SK-N-SH (cell line): ENCODE data around the gene SLC9A6. TPM values are rescaled to one million over a fixed set of nuclear protein-coding genes. Genes with fewer than 3 reads are reported as not detected.

Experiments used
- CTCF ChIA-PET: fragments of 300-600, 350-600 bp; formaldehyde crosslinking; extraction: SDS; loops from one replicate; lab custom pipeline; 2021; lab: Yijun Ruan, JAX
- POLR2A ChIA-PET: fragments of 350-600 bp; sonication (Branson Sonifier 250); formaldehyde crosslinking; extraction: SDS; loops from one replicate; lab custom pipeline; 2020; ENCODE audit warnings: antibody characterized with exemption, inconsistent platforms; lab: Yijun Ruan, JAX
- DNase-seq: peaks from one replicate; pipeline ENCODE4 v3.0.0; 2012
- H2AFZ ChIP-seq: fragments of 200-600 bp; sonication (generic); 2 replicates; pipeline ENCODE4 v1.8.1; 2016; ENCODE audit warnings: antibody characterized with exemption, mild to moderate bottlenecking, low read depth
- H3F3A ChIP-seq: fragments of 200-600 bp; sonication (generic); replicated peaks from 2 replicates; pipeline ENCODE3; 2016; ENCODE audit warnings: antibody characterized with exemption, mild to moderate bottlenecking; ENCODE audit not compliant: insufficient read depth
- H3K27ac ChIP-seq, 2 experiments: fragments of 200-500 bp in 1 of 2; fragments of 200-600 bp in 1 of 2; sonication (Bioruptor generic) in 1 of 2; sonication (generic), shearing (Covaris generic) in 1 of 2; 2 replicates each; pipeline versions ENCODE4 v1.5.1 to v1.6.1; 2014 to 2016; ENCODE audit warnings: low read depth in 2 of 2, inconsistent platforms in 1 of 2, low read length in 1 of 2, mild to moderate bottlenecking in 1 of 2, mixed read lengths in 1 of 2
- H3K27me3 ChIP-seq: fragments of 200-600 bp; sonication (generic), shearing (Covaris generic); 2 replicates; pipeline ENCODE4 v1.6.1; 2016; ENCODE audit warnings: mixed run types; ENCODE audit not compliant: insufficient read depth
- H3K36me3 ChIP-seq, 2 experiments: fragments of 200-500 bp in 1 of 2; fragments of 200-600 bp in 1 of 2; sonication (Bioruptor generic) in 1 of 2; sonication (generic) in 1 of 2; replicated peaks in 1 of 2; 2 replicates each; pipeline versions ENCODE3 to v1.5.1; 2014 to 2016; ENCODE audit warnings: low read length in 1 of 2, mild to moderate bottlenecking in 1 of 2; ENCODE audit not compliant: insufficient read depth in 2 of 2, control insufficient read depth in 1 of 2
- H3K4me1 ChIP-seq, 2 experiments: fragments of 200-500 bp in 1 of 2; fragments of 200-600 bp in 1 of 2; sonication (Bioruptor generic) in 1 of 2; sonication (generic), shearing (Covaris generic) in 1 of 2; 2 replicates each; pipeline versions ENCODE4 v1.5.1 to v1.6.1; 2014 to 2016; ENCODE audit warnings: low read depth in 1 of 2, low read length in 1 of 2, mixed run types in 1 of 2; ENCODE audit not compliant: insufficient read depth in 2 of 2, control insufficient read depth in 1 of 2
- H3K4me2 ChIP-seq: fragments of 200-600 bp; sonication (generic), shearing (Covaris generic); 2 replicates; pipeline ENCODE4 v1.6.1; 2017; ENCODE audit warnings: mixed run types
- H3K4me3 ChIP-seq, 2 experiments: fragments of 200-500 bp in 1 of 2; fragments of 200-600 bp in 1 of 2; sonication (Bioruptor generic) in 1 of 2; sonication (generic), shearing (Covaris generic) in 1 of 2; 2 replicates each; pipeline versions ENCODE4 v1.5.1 to v1.8.1; 2014 to 2016; ENCODE audit warnings: low read depth in 2 of 2, inconsistent platforms in 1 of 2, low read length in 1 of 2, mild to moderate bottlenecking in 1 of 2, mixed read lengths in 1 of 2, moderate library complexity in 1 of 2
- H3K79me2 ChIP-seq: fragments of 200-600 bp; sonication (generic); 2 replicates; pipeline ENCODE4 v1.8.1; 2017; ENCODE audit warnings: mild to moderate bottlenecking; ENCODE audit not compliant: insufficient read depth
- H3K9ac ChIP-seq: fragments of 200-600 bp; sonication (generic); 2 replicates; pipeline ENCODE4 v1.6.1; 2017; ENCODE audit warnings: mixed run types
- H3K9me2 ChIP-seq: fragments of 200-600 bp; sonication (generic); 2 replicates; pipeline ENCODE4 v1.6.1; 2017; ENCODE audit warnings: mixed run types
- H3K9me3 ChIP-seq: fragments of 200-600 bp; sonication (generic); 2 replicates; pipeline ENCODE4 v1.6.1; 2017; ENCODE audit warnings: mixed run types, mild to moderate bottlenecking, moderate library complexity
- H4K20me1 ChIP-seq: fragments of 200-600 bp; sonication (generic); 2 replicates; pipeline ENCODE4 v1.6.1; 2017; ENCODE audit warnings: mild to moderate bottlenecking, mixed run types; ENCODE audit not compliant: insufficient read depth
- CHD2 ChIP-seq: fragments of 150-350 bp; IDR thresholded peaks from 2 replicates; pipeline ENCODE4 v1.6.1; 2018; ENCODE audit warnings: low read length; ENCODE audit not compliant: partially characterized antibody
- ELF1 ChIP-seq: IDR thresholded peaks from 2 replicates; pipeline ENCODE4 v1.4.0; 2012
- FOSL2 ChIP-seq: IDR thresholded peaks from 2 replicates; pipeline ENCODE4 v1.4.0; 2012; ENCODE audit warnings: low read depth, mild to moderate bottlenecking, moderate library complexity, borderline replicate concordance
- FOXJ3 ChIP-seq: sonication (generic); formaldehyde crosslinking; IDR thresholded peaks from 2 replicates; pipeline ENCODE4 v1.5.1; 2020; ENCODE audit warnings: mild to moderate bottlenecking, missing genetic modification reagents
- GABPA ChIP-seq: IDR thresholded peaks from 2 replicates; pipeline ENCODE4 v1.4.0; 2012; ENCODE audit warnings: low read depth, mild to moderate bottlenecking
- MEF2A ChIP-seq: IDR thresholded peaks from 2 replicates; pipeline ENCODE4 v1.4.0; 2012; ENCODE audit warnings: low read depth, borderline replicate concordance
- POLR2AphosphoS5 ChIP-seq: IDR thresholded peaks from 2 replicates; pipeline ENCODE4 v1.6.1; 2012; ENCODE audit warnings: low read depth, low read length
- RAD21 ChIP-seq: IDR thresholded peaks from 2 replicates; pipeline ENCODE4 v1.6.1; 2012; ENCODE audit warnings: mild to moderate bottlenecking, low read length
- WGBS: methylation state at CpG from one replicate; pipeline ENCODE4 v1.1.6; 2017; ENCODE audit warnings: low lambda C conversion rate; 5-methylcytosine and 5-hydroxymethylcytosine counted together
- polyA plus RNA-seq, 3 experiments: library from polyadenylated mRNA; depleted of rRNA; stranded (reverse); fragments of >200 nt; gene quantifications; 2 replicates each; pipeline ENCODE4 v1.2.3, GENCODE V29; 2012
- TF ChIP-seq, protein P1 (sequence below): IDR thresholded peaks from 2 replicates; pipeline ENCODE4 v1.4.0; 2012; ENCODE audit warnings: low read depth, borderline replicate concordance
- TF ChIP-seq, protein P2 (sequence below): IDR thresholded peaks from 2 replicates; pipeline ENCODE4 v1.4.0; 2012; ENCODE audit warnings: low read depth

SLC9A6 gene
- polyA plus RNA-seq, 1 of the 3 experiments (the other 2 are of a cell fraction), result 5.0 TPM

- TF ChIP-seq, protein P1, sequence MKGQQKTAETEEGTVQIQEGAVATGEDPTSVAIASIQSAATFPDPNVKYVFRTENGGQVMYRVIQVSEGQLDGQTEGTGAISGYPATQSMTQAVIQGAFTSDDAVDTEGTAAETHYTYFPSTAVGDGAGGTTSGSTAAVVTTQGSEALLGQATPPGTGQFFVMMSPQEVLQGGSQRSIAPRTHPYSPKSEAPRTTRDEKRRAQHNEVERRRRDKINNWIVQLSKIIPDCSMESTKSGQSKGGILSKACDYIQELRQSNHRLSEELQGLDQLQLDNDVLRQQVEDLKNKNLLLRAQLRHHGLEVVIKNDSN, result no peak
- TF ChIP-seq FOSL2, result no peak
- no peak for TF ChIP-seq FOXJ3 (CRISPR knock-in tag)
- TF ChIP-seq RAD21, result no peak
- no peak for TF ChIP-seq MEF2A
Measured at GRCh38 chrX:135973025-135973547, 12.1 kb upstream of the SLC9A6 start (continued).

DNA sequence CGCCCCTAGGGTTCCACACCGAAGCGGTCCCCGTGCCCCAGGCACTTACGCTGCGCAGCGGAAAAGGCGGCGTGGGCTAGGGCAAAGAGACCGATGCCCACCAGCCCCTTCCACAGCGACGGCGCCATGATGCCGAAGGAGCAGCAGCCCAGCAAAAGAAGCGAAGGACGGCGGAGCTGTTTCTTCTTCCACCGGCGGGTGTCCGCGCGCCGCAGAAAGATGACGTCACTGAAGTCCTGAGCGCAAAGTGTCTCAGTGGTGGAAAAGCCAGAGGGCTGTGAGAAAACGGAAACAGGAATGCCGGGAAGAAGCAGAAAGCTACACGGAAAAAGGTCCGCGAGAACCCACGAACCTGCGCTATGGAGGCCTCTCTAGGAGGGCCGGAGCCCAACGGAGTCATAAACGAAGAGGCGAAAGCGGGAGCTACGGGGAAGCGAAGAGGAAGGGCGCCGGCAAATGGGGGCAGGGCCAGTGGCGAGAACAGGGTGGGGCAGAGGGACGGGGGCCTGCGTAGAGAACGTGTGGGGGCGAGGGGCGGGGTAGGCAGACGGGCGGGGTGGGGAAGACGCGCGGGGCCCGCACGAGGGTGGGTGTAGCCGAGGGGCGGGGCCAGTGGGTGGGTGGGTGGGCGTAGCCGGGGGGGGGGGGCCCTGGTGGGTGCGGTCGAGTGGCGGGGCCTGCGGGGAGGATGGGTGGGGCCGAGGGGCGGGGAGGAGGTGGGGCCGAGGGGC lies 11.5 kb upstream of the SLC9A6 start, which contains the start of gene MMGT1:
TSS of gene MMGT1 (minus strand) at position 441 of the 731 bp plus-strand sequence. CDS start at position 128, 313 bp downstream.
- Histone ChIP-seq H3K4me2 (peak within 1 kb of the TSS; percentile 77), H3K27me3 (peaks cover 4% of the 10 kb centered on the region; the same call in 1 of the 2 replicates), H4K20me1 (no peaks in the 10 kb centered on the region), H3K4me3 (peak within 1 kb of the TSS; percentile 70 to 83), H3K9me2 (no peaks in the 10 kb centered on the region), H3K4me1 (peaks cover 0 to 2% of the 10 kb centered on the region in 2 experiments; a peak in 1 of 4 replicates), H3K36me3 (peaks cover 0 to 2% of the 10 kb centered on the region in 2 experiments), H3K9ac (peak within 1 kb of the TSS; percentile 86), H3K9me3 (no peaks in the 10 kb centered on the region), H3F3A (no peaks in the 10 kb centered on the region), H2AFZ (peak within 1 kb of the TSS; percentile 88), H3K79me2 (peaks cover 46% of the 10 kb centered on the region), H3K27ac (peak within 1 kb of the TSS; percentile 93)
- CTCF ChIA-PET, result interaction anchor here (1.0 kb wide), 1 partner anchor 55 kb away, joined by 3 read pairs; no protein-coding TSS in a partner anchor
- TF ChIP-seq ELF1, result peak; percentile 63; the same call in 1 of the 2 replicates
- TF ChIP-seq, protein P2, sequence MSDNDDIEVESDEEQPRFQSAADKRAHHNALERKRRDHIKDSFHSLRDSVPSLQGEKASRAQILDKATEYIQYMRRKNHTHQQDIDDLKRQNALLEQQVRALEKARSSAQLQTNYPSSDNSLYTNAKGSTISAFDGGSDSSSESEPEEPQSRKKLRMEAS, result peak; percentile 33; the same call in 1 of the 2 replicates
- peak; percentile 56 for TF ChIP-seq GABPA
- TF ChIP-seq, protein P1, result no peak
- TF ChIP-seq CHD2, result peak; percentile 35
- 0 out of 2 replicates have a peak, but pooled peaks have one; percentile 22 for TF ChIP-seq POLR2AphosphoS5
- no peak for TF ChIP-seq FOXJ3 (CRISPR knock-in tag)
- WGBS, result 39% methylated on average over 41 of the region's 65 CpGs
- POLR2A ChIA-PET, result interaction anchor here (0.6 to 0.8 kb wide), 2 partner anchors 12 to 219 kb away, joined by 4 to 5 read pairs; partner anchors contain the start of gene SLC9A6
- peak; percentile 93 for DNase-seq
